Measurements from ENCODE around the gene SVEP1. TPM values are rescaled to one million over a fixed set of nuclear protein-coding genes. Genes with fewer than 3 reads are reported as not detected.

SVEP1 gene
- total and polyA plus RNA-seq, 2 experiments from 2014 or later: 5.3 to 14.6 TPM

DNA sequence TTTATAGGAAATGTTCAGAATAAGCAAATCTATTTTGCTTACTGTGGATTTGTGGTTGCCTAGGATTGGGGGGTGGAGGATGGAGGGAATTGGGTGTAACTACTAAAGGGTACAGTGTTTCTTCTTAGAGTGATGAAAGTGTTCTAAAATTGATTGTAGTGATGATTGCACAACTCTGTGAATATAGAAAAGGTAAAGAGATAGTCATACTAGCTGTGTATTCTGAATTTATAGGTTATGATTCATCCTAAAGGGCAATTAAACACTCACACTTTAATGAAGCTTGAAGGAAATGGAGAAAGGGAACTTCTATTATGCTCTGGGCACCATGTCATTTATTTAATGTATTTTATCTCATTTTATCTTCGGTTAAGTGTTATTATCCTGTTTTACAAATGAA lies 251.8 kb downstream of the SVEP1 start:
- no peak for TF ChIP-seq CTCF (IDR thresholded peaks at IDR 0.05; ENCODE audit: poor library complexity)
- TF ChIP-seq EZH2phosphoT487 (IDR thresholded peaks at IDR 0.05; ENCODE audit: low read depth, severe bottlenecking, unreplicated experiment): no peak
- no peak for TF ChIP-seq EZH2 (IDR thresholded peaks at IDR 0.05; ENCODE audit: borderline replicate concordance)
- Histone ChIP-seq H2AFZ (no peak overlapping the region), H3K27ac (no peak overlapping the region), H3K27me3 (no peaks in the 10 kb centered on the region), H3K4me2 (no peak overlapping the region), H3K4me1 (ENCODE audit: insufficient read depth) (no peaks in the 10 kb centered on the region), H3K36me3 (replicated peaks; ENCODE audit: insufficient read depth, low read depth) (no peaks in the 10 kb centered on the region), H3K79me2 (no peaks in the 10 kb centered on the region), H3K9me3 (ENCODE audit: low read depth) (no peaks in the 10 kb centered on the region), H4K20me1 (ENCODE audit: insufficient read depth, poor library complexity, severe bottlenecking) (no peaks in the 10 kb centered on the region), H3K9me2 (replicated peaks; ENCODE audit: insufficient read depth) (no peaks in the 10 kb centered on the region), H3K4me3 (no peak overlapping the region)
- DNase-seq (ENCODE audit: low spot score): no peak
- WGBS (ENCODE audit: low lambda C conversion rate, missing lambda C conversion rate): 85% methylated on average over 1 of the region's 1 CpG

DNA sequence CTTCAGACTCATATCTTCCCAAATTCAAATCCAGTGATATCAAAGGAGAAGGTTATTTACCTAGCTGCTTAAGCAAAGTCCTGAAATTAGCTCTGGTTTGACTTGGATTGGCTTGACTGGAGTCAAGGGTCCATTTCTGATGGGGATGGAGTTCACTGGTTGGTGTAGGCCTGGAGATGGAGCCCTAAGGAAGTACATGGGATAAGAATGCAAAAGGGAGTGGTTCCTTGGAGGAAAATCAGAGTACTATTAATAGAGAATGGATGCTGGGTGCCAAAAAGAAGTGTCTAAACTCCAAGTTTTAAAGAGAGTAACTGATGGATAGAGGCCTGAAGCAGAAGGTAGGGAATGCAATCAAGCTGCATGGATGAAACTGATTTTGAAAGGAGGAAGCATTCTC lies 255.7 kb downstream of the SVEP1 start:
- no peak overlapping the region for H2AFZ ChIP-seq
- H3K9me3 ChIP-seq (ENCODE audit: low read depth): no peaks in the 10 kb centered on the region
- H3K79me2 ChIP-seq: no peaks in the 10 kb centered on the region
- H3K4me1 ChIP-seq (ENCODE audit: insufficient read depth): no peaks in the 10 kb centered on the region
- DNase-seq (ENCODE audit: low spot score): no peak
- TF ChIP-seq EZH2 (IDR thresholded peaks at IDR 0.05; ENCODE audit: borderline replicate concordance): no peak
- no peak for TF ChIP-seq EZH2phosphoT487 (IDR thresholded peaks at IDR 0.05; ENCODE audit: low read depth, severe bottlenecking, unreplicated experiment)
- TF ChIP-seq CTCF (IDR thresholded peaks at IDR 0.05; ENCODE audit: poor library complexity): no peak
- no peak overlapping the region for H3K4me3 ChIP-seq
- no peak overlapping the region for H3K27ac ChIP-seq
- no peaks in the 10 kb centered on the region for H3K36me3 ChIP-seq (replicated peaks; ENCODE audit: insufficient read depth, low read depth)
- H3K9me2 ChIP-seq (replicated peaks; ENCODE audit: insufficient read depth): no peaks in the 10 kb centered on the region
- no peak overlapping the region for H3K4me2 ChIP-seq
- H4K20me1 ChIP-seq (ENCODE audit: insufficient read depth, poor library complexity, severe bottlenecking): no peaks in the 10 kb centered on the region
- H3K27me3 ChIP-seq: no peaks in the 10 kb centered on the region

- Histone ChIP-seq H3K36me3 (replicated peaks; ENCODE audit: insufficient read depth, low read depth) (no peaks in the 10 kb centered on the region), H3K79me2 (no peaks in the 10 kb centered on the region), H3K9me3 (ENCODE audit: low read depth) (no peaks in the 10 kb centered on the region), H2AFZ (no peak overlapping the region), H3K27me3 (no peaks in the 10 kb centered on the region), H3K4me3 (no peak overlapping the region), H3K9me2 (replicated peaks; ENCODE audit: insufficient read depth) (no peaks in the 10 kb centered on the region), H4K20me1 (ENCODE audit: insufficient read depth, poor library complexity, severe bottlenecking) (no peaks in the 10 kb centered on the region), H3K4me1 (ENCODE audit: insufficient read depth) (peaks cover 6% of the 10 kb centered on the region), H3K4me2 (no peak overlapping the region), H3K27ac (no peak overlapping the region)
- DNase-seq (ENCODE audit: low spot score): no peak
- WGBS (ENCODE audit: low lambda C conversion rate, missing lambda C conversion rate): 71% methylated on average over 3 of the region's 3 CpGs
- no peak for TF ChIP-seq EZH2phosphoT487 (IDR thresholded peaks at IDR 0.05; ENCODE audit: low read depth, severe bottlenecking, unreplicated experiment)
- TF ChIP-seq CTCF (IDR thresholded peaks at IDR 0.05; ENCODE audit: poor library complexity): no peak
- TF ChIP-seq EZH2 (IDR thresholded peaks at IDR 0.05; ENCODE audit: borderline replicate concordance): no peak
Measured at GRCh38 chr9:110320651-110321445, 258.7 kb downstream of the SVEP1 start.

Data from hepatocyte (in vitro differentiated cells).